ACC112 (cell line): Measurements from ENCODE around the gene UBASH3A.

Source experiments
- H2AFZ ChIP-seq: fragments of 200-600 bp; sonication (generic); one replicate; pipeline ENCODE4 v1.6.0; 2017; ENCODE audit warnings: antibody characterized with exemption, low read length; ENCODE audit not compliant: unreplicated experiment
- H3K27ac ChIP-seq: fragments of 200-600 bp; sonication (generic); 2 replicates; pipeline ENCODE4 v1.5.1; 2014; ENCODE audit warnings: low read depth, mild to moderate bottlenecking, antibody characterized with exemption, low read length, moderate library complexity
- H3K27me3 ChIP-seq: fragments of 200-600 bp; sonication (generic); 2 replicates; pipeline ENCODE4 v1.6.1; 2014; ENCODE audit warnings: mild to moderate bottlenecking, antibody characterized with exemption, low read length, moderate library complexity, mixed read lengths; ENCODE audit not compliant: insufficient read depth
- H3K36me3 ChIP-seq: fragments of 200-600 bp; sonication (generic); 2 replicates; pipeline ENCODE4 v1.6.1; 2016; ENCODE audit warnings: mild to moderate bottlenecking, antibody characterized with exemption, low read length, moderate library complexity, mixed read lengths; ENCODE audit not compliant: insufficient read depth
- H3K4me1 ChIP-seq: fragments of 200-600 bp; sonication (generic); one replicate; pipeline ENCODE4 v1.6.1; 2016; ENCODE audit warnings: low read length, mixed read lengths; ENCODE audit not compliant: insufficient read depth, unreplicated experiment, control insufficient read depth
- H3K4me3 ChIP-seq: fragments of 200-600 bp; sonication (generic); 2 replicates; pipeline ENCODE4 v1.5.1; 2014; ENCODE audit warnings: mild to moderate bottlenecking, low read depth, low read length
- H3K79me2 ChIP-seq: fragments of 200-600 bp; sonication (generic); one replicate; pipeline ENCODE4 v1.6.0; 2016; ENCODE audit warnings: low read length; ENCODE audit not compliant: control insufficient read depth, unreplicated experiment, insufficient read depth

UBASH3A gene

GRCh38 chr21:42403611-42404231 is at the start of gene UBASH3A:
TSS of gene UBASH3A (plus strand) at chr21:42403902. CDS start at chr21:42403946, 44 bp downstream.
- no peaks in the 10 kb centered on the region for H3K4me1 ChIP-seq
- peaks cover 46% of the 10 kb centered on the region for H3K27me3 ChIP-seq
- no peaks in the 10 kb centered on the region for H3K79me2 ChIP-seq
- H3K36me3 ChIP-seq, result no peaks in the 10 kb centered on the region
- no peak within 1 kb of the TSS for H3K27ac ChIP-seq
- H3K4me3 ChIP-seq, result no peak within 1 kb of the TSS
- no peak within 1 kb of the TSS for H2AFZ ChIP-seq

- Histone ChIP-seq H3K4me3 (no peak overlapping the region), H2AFZ (no peak overlapping the region), H3K27me3 (peaks cover 54% of the 10 kb centered on the region), H3K4me1 (no peaks in the 10 kb centered on the region), H3K79me2 (no peaks in the 10 kb centered on the region), H3K36me3 (no peaks in the 10 kb centered on the region), H3K27ac (no peak overlapping the region)
Measured at GRCh38 chr21:42356046-42356445, 47.7 kb upstream of the UBASH3A start.

- Histone ChIP-seq H3K79me2 (no peaks in the 10 kb centered on the region), H3K27ac (no peak overlapping the region), H2AFZ (no peak overlapping the region), H3K36me3 (no peaks in the 10 kb centered on the region), H3K4me1 (no peaks in the 10 kb centered on the region), H3K4me3 (no peak overlapping the region), H3K27me3 (peaks cover 52% of the 10 kb centered on the region)
Measured at GRCh38 chr21:42356650-42357049, 47.1 kb upstream of the UBASH3A start.

- Histone ChIP-seq H3K4me1 (no peaks in the 10 kb centered on the region), H3K36me3 (no peaks in the 10 kb centered on the region), H3K4me3 (no peak overlapping the region), H2AFZ (no peak overlapping the region), H3K79me2 (no peaks in the 10 kb centered on the region), H3K27ac (no peak overlapping the region), H3K27me3 (peaks cover 59% of the 10 kb centered on the region)
Measured at GRCh38 chr21:42357307-42357706, 46.4 kb upstream of the UBASH3A start.

GRCh38 chr21:42358261-42358660 is 45.4 kb upstream of the UBASH3A start:
- Histone ChIP-seq H3K4me1 (no peaks in the 10 kb centered on the region), H3K4me3 (no peak overlapping the region), H3K36me3 (no peaks in the 10 kb centered on the region), H3K27ac (no peak overlapping the region), H3K79me2 (no peaks in the 10 kb centered on the region), H3K27me3 (peaks cover 67% of the 10 kb centered on the region), H2AFZ (no peak overlapping the region)

- Histone ChIP-seq H2AFZ (no peak overlapping the region), H3K36me3 (no peaks in the 10 kb centered on the region), H3K4me1 (no peaks in the 10 kb centered on the region), H3K27ac (no peak overlapping the region), H3K27me3 (peaks cover 63% of the 10 kb centered on the region), H3K79me2 (no peaks in the 10 kb centered on the region), H3K4me3 (no peak overlapping the region)
Measured at GRCh38 chr21:42358937-42359336, 44.8 kb upstream of the UBASH3A start.

GRCh38 chr21:42360317-42360716 is 43.4 kb upstream of the UBASH3A start:
- Histone ChIP-seq H3K4me1 (no peaks in the 10 kb centered on the region), H3K4me3 (no peak overlapping the region), H3K79me2 (no peaks in the 10 kb centered on the region), H3K36me3 (no peaks in the 10 kb centered on the region), H3K27ac (no peak overlapping the region), H2AFZ (no peak overlapping the region), H3K27me3 (peaks cover 58% of the 10 kb centered on the region)

- Histone ChIP-seq H3K27me3 (peaks cover 52% of the 10 kb centered on the region), H3K4me3 (no peak overlapping the region)
Measured at GRCh38 chr21:42361286-42361685, 42.4 kb upstream of the UBASH3A start.

GRCh38 chr21:42362198-42362597 is 41.5 kb upstream of the UBASH3A start:
- Histone ChIP-seq H3K27ac (no peak overlapping the region), H2AFZ (no peak overlapping the region), H3K4me1 (no peaks in the 10 kb centered on the region), H3K79me2 (no peaks in the 10 kb centered on the region), H3K27me3 (peaks cover 44% of the 10 kb centered on the region), H3K36me3 (no peaks in the 10 kb centered on the region), H3K4me3 (no peak overlapping the region)

More at GRCh38 chr21:42361286-42361685, 42.4 kb upstream of the UBASH3A start:
- Histone ChIP-seq H2AFZ (no peak overlapping the region), H3K4me1 (no peaks in the 10 kb centered on the region), H3K36me3 (no peaks in the 10 kb centered on the region), H3K27ac (no peak overlapping the region), H3K79me2 (no peaks in the 10 kb centered on the region)

- Histone ChIP-seq H3K4me1 (no peaks in the 10 kb centered on the region), H3K27me3 (peaks cover 43% of the 10 kb centered on the region), H3K4me3 (no peak overlapping the region), H3K79me2 (no peaks in the 10 kb centered on the region), H3K27ac (no peak overlapping the region), H3K36me3 (no peaks in the 10 kb centered on the region), H2AFZ (no peak overlapping the region)
Measured at GRCh38 chr21:42362700-42363099, 41.0 kb upstream of the UBASH3A start.

- H2AFZ ChIP-seq, result no peak overlapping the region
- H3K4me3 ChIP-seq, result no peak overlapping the region
Measured at GRCh38 chr21:42363312-42363711, 40.4 kb upstream of the UBASH3A start.

More at GRCh38 chr21:42363312-42363711, 40.4 kb upstream of the UBASH3A start:
- Histone ChIP-seq H3K4me1 (no peaks in the 10 kb centered on the region), H3K27me3 (peaks cover 43% of the 10 kb centered on the region), H3K36me3 (no peaks in the 10 kb centered on the region), H3K27ac (no peak overlapping the region), H3K79me2 (no peaks in the 10 kb centered on the region)
